GM19397 (cell line): ENCODE measurements around the gene MGLL.
"Not testable (repeated sequence)": the region's sequence is repeated elsewhere in the genome, so short reads cannot be mapped to it uniquely, and the experiment has no call there.

Experiments
- ATAC-seq: cut with Tn5 transposase; IDR thresholded peaks from one replicate; pipeline ENCODE4 v1.9.1; 2021; ENCODE audit warnings: mild to moderate bottlenecking, moderate library complexity; ENCODE audit not compliant: unreplicated experiment

MGLL gene

DNA sequence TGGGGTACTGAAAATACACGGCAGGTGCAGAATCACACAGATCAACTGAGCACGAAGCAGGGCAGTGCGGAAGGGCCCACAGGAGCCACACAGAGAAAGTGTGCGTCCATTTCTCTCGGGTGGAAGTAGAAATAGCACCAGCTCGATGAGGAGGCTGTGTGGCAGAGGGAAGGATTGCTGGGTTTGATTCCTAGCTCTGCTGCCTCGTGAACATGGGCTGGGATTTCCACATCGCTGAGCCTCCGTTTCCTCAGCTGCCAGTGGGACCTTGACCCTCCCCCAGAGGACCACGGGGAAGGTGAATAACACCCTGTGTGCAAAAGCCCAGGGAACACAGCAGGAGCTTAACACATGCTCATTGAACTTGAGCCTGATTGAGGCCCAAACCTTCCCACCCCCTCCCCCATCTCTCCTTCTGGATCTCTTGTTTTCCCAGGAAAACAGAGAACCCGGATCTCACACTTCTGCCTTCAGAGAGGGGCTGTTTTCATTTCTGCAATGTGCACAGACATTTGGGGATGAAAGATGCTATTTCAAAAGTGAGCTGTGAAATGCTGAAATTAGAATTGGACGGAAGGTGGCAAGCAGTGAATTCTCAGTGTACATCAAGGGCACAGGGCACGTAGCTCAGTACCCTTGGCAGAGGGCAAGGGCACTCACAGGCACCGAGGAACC, 111.2 kb downstream of the MGLL start:
- ATAC-seq, result no peak

DNA sequence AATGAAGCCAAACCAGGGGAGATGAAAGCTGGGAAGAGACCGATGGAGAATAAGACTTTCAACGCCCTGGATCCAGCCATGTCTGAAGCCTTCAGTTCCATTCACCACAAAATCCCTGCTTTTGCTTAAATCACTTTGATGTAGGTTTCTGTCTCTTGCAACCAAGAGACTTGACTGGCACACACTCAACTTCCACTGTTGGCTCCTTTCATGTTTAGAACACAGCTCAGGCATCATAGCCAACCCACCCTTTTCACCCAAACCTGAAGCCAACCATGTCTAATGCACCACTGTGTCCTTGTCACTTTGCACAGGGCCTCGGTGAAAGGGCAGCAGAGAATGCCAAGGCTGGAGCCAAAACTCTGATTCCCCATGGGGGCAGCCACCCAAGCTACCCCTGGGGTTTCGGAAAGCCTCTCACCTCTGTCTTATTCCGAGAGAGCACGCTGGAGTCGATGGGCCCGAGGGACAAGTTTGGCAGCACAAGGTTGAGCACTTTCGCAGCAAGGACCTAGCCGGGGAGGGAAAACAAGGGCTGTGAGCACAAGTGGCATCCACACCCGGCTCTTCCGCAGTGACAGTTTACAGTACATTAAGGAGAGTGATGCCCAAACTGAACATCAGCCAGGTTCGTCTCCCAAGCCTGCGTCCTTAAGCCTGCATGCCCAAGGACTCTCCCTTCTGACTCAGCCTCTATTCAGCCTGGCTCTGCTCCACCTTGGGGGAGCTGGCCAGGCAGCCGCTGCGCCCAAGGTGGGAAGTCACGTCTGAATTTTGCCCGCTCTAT, 112.0 kb downstream of the MGLL start:
- ATAC-seq, result no peak

DNA sequence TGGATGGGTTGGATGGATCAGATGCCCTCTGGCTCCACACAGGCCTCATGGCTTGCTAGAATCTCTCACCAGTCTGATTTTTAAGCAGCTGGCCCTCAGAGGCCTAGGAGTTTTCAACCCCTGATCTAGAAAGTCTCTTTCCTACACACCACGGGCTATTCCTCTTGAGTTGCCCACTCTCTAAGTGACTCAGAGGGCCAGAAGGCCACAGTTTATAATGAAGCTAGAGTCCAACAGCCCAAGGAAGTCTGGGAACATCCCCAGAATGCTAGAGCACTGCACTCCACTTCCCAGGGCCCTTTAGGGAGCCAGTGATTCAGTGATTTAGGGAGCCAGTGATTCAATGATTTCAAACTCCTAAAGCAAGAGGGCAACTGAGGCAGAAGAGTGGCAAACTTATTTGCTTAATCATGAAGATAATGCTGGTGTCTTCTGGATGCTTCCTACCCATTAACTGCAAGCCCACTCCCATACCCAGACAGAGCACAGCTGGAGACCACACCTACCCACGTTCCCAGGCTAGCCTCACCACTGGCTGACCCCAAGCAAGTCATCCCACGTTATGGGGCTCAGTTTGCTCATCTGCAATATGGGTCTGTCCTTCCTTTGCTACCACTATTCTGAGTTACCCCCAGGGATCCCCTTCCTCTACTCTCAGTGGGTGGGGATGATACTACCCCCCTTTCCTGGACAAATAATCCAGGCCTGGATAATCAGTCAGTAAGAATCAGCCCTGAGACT, 112.8 kb downstream of the MGLL start:
- no peak for ATAC-seq

DNA sequence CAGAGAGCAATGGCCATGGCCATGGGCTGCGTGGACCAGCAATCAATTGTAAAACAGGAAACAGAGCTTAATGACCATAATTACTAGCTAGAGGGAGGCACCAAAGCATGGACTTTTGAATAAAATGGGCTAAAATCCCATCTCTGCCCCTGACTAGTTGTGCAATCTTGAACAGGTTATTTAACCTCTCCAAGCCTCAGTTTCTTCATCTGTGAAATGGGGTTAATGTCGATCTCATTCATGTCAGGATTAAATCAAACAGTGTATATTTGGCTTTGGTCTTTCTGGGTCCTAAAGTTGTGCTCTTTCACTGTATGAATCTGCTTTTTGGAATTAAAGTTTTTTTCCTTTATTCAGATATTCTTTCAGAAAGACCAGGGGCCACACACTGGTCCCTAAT, 113.5 kb downstream of the MGLL start:
- no peak for ATAC-seq

DNA sequence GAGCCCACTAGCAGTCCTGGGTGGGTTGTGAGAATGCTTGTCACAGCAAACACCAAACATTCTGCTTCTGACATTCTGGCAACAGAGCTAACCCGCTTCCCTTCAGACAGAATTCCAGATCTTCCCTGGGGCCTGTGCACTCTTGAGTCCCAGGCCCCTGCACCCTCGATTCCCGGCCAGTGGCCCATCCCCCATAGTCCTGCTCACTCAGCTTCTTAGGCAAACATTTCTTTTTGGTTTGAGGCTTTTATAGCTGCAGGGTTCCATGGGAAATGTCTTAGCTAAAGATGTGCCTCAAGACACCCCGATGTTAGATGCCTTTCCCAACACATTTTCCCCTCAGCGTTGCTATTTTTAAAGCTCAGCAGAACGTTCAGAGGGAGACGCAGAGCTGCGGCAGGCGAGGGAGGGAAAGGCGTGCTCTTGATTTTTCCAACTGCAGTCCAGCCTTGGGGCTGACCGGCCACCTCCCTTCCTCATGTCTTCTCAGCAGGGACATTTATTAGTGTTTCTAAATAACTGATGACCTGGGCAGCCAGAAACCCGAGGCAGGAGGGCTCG, 114.4 kb downstream of the MGLL start:
- ATAC-seq, result no peak

DNA sequence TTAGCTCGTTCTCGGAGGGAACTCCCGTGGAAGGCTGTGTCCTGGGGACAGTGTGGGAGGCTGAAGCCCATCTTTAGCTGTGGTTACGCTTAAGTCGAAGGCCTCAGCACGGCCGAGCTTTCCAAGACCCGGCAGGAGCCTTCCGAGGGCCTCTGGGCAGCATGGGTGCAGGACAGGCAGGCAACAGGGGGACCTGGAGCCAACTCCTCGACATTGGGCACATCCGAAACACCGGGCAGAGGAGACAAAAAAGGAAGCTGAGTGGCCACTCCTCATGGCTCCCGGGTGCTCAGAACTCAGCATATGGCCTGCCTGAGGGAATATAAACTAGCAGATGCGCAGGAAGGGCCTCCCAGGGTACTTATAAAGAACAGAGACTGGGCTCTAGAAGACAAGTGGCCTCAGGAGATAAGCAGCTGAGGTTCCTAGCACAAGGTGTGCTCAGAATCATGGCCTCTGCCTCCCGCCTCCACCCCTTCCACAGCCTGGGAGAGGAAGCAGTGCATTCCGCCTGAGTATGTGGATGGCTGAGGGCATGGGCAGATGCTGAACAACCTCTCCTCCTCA, 115.4 kb downstream of the MGLL start:
- ATAC-seq, result no peak

DNA sequence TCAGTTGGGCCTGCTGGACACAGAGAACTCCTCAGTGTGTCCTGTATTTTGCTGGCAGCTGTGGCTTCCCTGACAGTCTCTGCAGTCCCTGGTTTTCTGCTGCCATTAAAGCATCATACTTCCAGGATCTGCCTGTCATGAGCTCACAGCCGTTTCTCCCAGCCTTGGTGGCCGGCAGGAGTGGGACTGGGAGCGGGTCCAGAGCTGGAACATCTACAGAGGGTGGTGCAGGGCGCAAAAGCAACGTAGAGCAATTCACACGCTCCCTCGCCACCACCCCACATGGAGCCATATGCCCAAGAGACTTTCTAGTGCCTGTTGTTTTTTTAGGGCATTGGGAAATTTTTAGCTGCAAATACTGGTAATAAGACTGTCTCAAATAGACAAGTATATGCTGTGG, 116.0 kb downstream of the MGLL start:
- no peak for ATAC-seq

DNA sequence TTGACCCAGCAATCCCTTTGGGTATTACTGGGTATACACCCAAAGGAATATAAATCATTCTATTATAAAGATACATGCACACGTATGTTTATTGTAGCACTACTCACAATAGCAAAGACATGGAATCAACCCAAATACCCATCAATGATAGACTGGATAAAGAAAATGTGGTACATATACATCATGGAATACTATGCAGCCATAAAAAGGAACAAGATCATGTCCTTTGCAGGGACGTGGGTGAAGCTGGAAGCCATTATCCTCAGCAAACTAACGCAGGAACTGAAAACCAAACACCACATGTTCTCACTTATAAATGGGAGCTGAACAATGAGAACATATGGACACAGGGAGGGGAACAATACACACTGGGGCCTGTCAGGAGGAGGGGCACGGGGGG, 117.5 kb downstream of the MGLL start:
- ATAC-seq, result not testable (repeated sequence)

DNA sequence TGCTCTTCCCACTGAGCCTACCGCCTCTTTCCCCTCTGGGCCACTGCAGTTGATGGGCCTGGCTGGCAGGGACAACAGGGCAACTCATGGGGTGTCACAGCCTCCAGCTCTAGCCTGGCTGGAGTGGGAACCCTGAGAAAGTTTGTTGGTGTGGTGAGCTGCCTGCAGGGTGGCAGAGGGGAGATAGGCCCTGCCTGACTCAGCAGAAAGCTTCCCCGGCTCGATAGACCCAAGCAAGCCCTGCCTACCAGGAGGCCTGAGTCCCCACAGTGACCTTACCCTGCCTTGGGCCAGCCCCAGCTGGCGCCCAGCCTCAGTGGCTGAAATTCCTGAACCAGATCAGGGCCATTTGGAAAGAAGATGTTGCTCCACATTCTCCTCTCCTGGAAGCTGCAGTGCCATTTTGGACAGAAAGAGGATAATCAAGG, 120.2 kb downstream of the MGLL start:
- no peak for ATAC-seq

DNA sequence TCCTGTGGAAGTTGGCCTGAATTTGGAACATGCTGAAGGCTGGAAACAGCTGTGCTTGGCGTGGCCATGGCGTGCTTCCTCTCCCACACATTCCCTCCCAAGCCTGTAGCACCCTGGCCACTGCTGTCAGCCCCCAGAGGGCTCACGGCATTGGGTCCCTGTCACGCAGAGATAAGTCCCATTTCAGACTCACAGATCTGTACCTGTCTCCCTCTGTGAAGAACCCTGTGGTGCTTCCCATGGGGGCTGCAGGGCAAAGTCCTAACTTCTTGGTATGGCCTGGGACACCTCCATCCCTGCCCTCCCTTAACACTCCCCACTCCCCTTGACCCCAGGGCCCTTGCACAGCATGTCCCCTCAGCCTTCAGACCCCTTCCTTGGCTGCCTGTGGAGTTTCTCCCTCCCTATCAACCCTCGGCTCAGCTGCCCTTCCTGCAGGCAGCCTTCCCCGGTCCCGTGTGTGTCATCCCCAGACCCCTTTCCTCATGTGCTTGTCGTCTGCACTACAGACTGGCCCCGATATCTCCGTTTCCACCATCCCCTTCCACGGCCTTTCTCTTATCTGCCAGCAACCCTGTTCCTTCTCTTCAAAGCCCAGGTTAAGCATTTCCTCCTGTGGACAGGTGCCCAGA, 120.9 kb downstream of the MGLL start:
- ATAC-seq, result no peak

DNA sequence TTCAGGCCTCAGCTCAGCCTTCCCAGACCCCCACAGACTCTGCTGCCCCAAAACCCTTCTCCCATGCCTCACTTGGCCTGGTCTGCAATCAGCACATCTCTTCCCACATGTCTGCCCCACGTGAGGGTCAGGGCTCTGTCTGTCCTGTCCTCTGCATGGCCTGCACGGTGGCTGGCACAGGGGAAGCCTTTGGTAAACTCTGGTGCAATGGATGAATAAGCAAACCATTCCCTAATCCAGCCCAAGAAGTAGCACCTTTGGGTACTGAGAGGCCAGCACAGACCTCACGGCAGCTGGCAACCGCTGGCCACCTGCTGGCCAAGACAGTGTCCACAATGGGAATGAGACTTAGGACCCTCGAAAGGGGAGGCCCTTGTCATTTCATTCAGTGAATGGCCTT, 121.9 kb downstream of the MGLL start:
- ATAC-seq, result no peak

DNA sequence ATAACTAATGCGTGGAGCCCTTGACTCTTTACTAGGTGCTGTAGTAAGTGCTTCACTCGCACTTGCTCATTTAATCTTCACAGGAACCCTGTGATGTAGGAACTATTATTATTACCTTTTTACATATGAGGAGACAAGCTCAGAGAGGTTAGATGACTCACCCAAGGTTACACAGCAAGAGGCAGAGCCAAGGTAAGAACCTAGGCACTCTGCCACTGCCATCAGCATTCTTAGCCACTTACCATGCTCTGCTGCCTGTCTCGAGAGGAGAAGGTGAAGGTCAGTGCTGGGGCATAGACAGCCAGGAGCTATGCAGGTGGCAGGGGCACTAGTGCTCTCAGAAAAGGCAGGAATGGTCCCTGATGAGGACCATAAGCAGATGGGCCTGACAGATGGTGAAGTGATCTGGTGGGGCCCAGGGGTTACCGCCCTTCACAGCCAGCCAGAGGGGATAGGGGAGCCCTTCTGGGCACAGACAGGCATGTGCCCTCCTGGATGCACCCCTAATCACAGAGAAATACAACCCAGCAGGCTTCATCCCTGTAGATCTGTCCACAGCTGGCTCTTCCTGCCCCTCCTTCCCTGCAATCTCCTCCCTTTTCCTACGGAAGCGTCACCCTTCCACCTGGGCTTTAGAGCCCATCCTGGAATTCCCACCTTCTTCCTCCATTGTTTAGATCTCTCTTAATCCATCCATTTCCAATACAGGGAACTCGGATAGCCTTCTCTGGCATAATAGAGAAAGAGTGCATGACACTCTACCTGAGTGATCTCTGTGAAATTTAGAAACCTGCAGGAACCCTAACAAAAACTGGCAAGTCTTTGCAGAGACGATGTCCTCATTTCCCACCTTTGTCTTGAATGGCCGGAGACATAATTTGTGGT, 122.7 kb downstream of the MGLL start:
- ATAC-seq, result no peak

DNA sequence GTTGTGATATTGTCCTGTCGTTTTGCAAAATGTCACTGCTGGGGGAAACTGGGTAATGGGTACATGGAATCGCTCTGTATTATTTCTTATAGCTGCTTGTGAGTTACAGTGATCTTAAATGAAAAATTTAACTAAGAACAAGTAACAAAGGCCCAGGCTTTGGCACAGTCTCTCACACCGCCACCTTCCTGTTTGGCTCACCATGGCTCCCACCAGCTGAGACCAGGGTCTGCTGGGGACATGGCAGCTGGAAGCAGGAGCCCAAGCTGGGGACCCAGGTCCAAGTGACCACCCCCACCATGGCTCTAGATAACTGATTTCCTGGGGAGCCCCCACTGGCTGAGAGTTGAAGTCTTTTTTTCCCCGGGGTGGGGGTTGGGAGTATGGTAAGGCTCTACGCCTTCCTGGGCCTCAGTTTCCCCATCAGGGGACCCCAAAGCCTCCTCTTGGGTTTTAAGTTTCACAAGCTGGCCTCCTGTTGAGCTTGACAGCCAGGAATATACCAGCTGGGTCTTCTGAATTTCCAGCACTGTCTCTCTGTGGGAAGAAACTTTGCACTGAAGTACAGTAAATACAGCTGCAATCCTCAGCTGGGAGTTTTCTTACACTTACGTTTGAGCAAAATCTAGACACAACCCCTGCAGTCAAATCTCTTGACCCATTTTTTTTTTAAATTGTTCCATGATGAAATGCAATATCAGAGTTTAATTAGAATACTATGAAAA, 123.5 kb downstream of the MGLL start:
- no peak for ATAC-seq

DNA sequence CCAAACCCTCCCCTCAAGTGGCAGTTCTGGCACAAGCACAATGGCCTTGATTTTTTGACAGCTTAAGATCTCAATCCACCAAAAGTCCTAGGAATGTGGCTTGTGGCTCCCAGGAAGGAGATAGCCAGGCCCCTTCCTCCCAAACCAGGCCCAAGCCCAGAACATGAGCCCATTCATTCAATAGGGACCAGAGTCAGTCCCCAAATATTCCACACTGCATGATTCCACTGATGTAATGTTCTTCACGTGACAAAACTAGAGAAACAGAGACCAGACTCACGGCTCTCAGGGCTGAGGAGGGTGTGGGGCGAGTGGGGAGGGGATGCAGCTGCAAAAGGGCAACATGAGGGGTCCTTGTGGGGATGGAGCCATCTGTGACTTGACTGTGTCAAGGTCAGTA, 124.0 kb downstream of the MGLL start:
- ATAC-seq, result no peak

DNA sequence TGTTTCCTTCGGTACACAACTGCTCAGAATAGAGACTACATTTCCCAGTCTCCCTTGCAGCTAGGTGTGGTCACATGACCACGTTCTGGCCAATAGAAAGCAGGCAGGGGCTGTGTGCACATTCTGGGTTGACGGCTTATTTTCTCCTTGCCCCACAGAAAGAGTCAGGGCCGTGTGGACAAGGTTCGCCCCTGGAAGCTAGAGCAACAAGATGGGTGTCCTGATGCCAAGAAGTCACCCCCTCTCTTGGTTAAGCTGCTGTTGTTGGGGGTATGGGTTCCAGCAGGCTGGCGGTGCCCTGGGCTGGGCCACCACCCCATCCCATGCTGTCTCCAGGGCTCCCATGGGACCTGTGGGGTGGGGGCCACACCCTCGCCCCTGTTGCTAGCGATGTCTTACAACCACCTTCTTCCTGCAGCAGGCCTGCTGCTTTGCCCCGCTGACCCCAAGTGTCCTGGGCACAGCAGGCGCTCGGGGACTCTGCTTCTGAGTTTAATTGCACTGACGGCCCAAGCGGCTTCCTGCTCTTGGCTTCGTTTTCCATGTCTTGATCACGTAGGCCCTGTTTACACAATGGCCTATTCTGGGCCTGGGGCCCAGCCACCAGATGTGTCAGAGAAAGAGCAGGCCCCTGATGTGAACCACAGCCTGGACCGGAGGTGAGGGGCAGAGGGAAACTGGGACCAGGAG, 124.6 kb downstream of the MGLL start:
- peak; percentile 72 for ATAC-seq

DNA sequence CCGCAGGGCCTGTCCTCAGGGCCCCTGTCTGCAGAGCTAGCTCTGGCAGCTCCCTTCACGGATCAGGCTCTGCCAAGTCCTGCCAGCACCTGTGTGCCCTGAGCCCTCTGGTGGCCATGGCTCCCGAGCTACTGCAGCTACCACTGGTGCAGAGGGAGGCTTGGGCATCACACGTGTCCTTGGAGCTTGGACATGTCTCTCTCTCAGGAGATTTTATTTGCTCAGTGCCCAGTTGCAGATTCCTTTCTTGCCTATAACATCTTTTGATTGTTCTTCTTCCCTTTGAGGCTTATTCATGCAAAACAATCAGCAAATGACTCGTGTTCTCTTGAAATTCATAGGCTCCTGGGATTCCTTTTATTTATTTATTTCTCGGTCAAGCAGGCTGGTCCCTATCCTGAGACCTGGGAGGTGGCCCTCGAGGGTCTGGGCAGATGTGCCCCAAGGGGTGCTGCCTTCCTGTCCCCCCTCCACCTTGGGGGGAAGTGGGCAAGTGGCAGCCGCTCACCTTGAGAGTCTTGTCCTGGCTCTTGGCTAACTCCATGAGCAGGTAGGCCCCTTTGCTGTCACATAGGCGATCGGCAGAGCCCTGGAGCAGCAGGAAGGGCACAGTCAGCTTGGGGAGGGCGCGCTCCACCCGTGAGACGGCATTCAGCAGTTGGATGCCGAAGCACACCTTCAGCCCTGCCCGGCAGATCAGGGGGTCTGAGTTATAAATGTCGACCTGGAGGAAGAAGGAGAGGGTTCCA, 127.7 kb downstream of the MGLL start:
- ATAC-seq, result no peak

DNA sequence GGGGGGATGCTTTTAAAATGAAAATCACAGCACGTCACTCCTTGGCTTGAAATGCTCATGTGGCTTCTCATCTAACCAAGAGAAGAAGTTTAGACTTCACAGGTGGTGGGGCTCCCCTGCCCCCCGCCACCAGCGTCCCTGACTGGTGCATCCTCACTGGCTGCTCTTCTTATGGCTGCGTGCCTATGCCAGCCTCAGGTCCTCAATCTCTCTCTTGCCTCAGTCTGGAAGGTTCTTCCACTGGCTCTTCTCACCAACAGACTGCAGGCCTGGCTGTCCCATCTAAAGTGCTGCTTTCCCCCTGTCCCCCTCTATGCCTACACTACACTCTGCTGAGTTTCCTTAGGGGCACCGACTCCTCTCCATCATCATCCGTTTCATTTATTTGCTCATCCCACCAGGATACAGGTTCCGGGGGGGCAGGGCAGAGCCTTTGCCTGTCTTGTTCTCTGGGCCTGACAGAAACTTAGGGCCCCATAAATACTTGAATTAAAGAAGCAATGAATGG, 128.9 kb downstream of the MGLL start:
- no peak for ATAC-seq
